Prostate gland (tissue), 2 donors: ENCODE measurements around the gene PIM3.

Experiments used
- POLR2A ChIP-seq: fragments of 450-650 bp; IDR thresholded peaks from one replicate; pipeline ENCODE4 v1.6.1; 2016; ENCODE audit warnings: antibody characterized with exemption, mild to moderate bottlenecking
- TF ChIP-seq, protein P1 (sequence below), 4 experiments: fragments of 200-600 bp in 2 of 4; fragments of 450-650 bp in 2 of 4; sonication (generic) in 2 of 4; IDR thresholded peaks; 1 replicate in 3 of 4; 2 replicates in 1 of 4; pipeline ENCODE4 v1.5.1; 2016 to 2019; ENCODE audit warnings: antibody characterized with exemption in 4 of 4, mild to moderate bottlenecking in 2 of 4, moderate library complexity in 2 of 4

DNA sequence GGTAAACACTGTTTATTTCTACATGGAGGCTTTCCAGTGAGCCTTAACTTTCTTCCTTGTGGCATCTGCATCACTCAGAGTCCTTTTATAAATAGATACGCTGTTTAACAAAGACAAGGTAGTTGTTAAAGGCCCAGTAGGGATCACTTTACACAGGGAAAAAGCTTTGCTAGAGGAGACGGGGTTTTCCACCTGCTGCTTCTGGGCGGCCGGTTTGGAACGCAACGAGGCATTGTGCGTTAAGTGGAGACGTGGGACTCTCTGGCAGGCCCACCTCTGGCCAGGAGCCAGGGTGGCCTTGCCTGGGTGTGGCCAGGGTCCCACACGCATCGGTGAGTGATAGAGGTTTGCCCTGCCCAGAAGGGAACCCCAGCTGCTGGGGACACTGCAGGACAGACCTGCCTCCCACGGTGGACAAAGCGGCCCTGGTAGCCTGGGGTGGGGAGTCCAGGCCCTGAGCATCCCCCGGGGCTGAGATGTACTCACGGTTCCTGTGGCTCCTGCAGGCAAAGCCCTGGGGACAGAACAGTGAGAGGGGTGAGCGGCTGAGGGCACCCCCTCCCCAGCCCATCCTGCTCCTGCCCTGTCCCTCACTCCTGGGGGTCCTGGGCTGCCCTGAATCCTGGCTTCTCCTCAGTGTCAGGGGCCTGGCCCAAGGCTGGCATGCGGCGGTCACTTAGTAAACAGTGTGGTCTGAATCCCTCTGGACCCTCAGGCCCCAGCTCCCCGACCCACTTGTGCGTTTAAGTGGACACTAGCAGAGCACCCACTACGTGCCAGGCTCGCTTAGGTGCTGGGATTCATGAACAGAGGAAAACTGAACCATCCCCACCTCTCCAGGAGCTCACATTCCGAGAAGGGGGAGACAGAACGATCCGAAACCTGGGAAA, 47.8 kb downstream of the PIM3 start:
- no peak for TF ChIP-seq POLR2A
- TF ChIP-seq, protein P1, sequence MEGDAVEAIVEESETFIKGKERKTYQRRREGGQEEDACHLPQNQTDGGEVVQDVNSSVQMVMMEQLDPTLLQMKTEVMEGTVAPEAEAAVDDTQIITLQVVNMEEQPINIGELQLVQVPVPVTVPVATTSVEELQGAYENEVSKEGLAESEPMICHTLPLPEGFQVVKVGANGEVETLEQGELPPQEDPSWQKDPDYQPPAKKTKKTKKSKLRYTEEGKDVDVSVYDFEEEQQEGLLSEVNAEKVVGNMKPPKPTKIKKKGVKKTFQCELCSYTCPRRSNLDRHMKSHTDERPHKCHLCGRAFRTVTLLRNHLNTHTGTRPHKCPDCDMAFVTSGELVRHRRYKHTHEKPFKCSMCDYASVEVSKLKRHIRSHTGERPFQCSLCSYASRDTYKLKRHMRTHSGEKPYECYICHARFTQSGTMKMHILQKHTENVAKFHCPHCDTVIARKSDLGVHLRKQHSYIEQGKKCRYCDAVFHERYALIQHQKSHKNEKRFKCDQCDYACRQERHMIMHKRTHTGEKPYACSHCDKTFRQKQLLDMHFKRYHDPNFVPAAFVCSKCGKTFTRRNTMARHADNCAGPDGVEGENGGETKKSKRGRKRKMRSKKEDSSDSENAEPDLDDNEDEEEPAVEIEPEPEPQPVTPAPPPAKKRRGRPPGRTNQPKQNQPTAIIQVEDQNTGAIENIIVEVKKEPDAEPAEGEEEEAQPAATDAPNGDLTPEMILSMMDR (IDR thresholded peaks at IDR 0.05), result no peak
